ENCODE measurements around the gene ENPP6.

The ENPP6 gene

GRCh38 chr4:184066584-184067300 is 150.9 kb downstream of the ENPP6 start:
- no peak for DNase-seq (ENCODE audit: low read depth)

GRCh38 chr4:184064877-184065276 is 152.8 kb downstream of the ENPP6 start:
- H3K4me3 ChIP-seq (ENCODE audit: low read length) = no peak overlapping the region
- TF ChIP-seq CTCF (conservative IDR thresholded peaks at IDR 0.05; ENCODE audit: low read depth, low read length) = no peak
- no peak for DNase-seq (ENCODE audit: low read depth)

More at GRCh38 chr4:184066584-184067300, 150.9 kb downstream of the ENPP6 start:
- TF ChIP-seq CTCF (conservative IDR thresholded peaks at IDR 0.05; ENCODE audit: low read depth, low read length) = no peak
- H3K4me3 ChIP-seq (ENCODE audit: low read length) = no peak overlapping the region

- no peak for TF ChIP-seq CTCF (conservative IDR thresholded peaks at IDR 0.05; ENCODE audit: low read depth, low read length)
- H3K4me3 ChIP-seq (ENCODE audit: low read length) = no peak overlapping the region
- DNase-seq (ENCODE audit: low read depth) = no peak
Observed at GRCh38 chr4:184062769-184063168, 154.9 kb downstream of the ENPP6 start.

- DNase-seq (ENCODE audit: low read depth) = no peak
- no peak for TF ChIP-seq CTCF (conservative IDR thresholded peaks at IDR 0.05; ENCODE audit: low read depth, low read length)
- no peak overlapping the region for H3K4me3 ChIP-seq (ENCODE audit: low read length)
Observed at GRCh38 chr4:184061582-184061981, 156.1 kb downstream of the ENPP6 start.

- TF ChIP-seq CTCF (conservative IDR thresholded peaks at IDR 0.05; ENCODE audit: low read depth, low read length) = no peak
- no peak overlapping the region for H3K4me3 ChIP-seq (ENCODE audit: low read length)
- no peak for DNase-seq (ENCODE audit: low read depth)
Observed at GRCh38 chr4:184059099-184059498, 158.6 kb downstream of the ENPP6 start.

- no peak for TF ChIP-seq CTCF (conservative IDR thresholded peaks at IDR 0.05; ENCODE audit: low read depth, low read length)
- no peak overlapping the region for H3K4me3 ChIP-seq (ENCODE audit: low read length)
Observed at GRCh38 chr4:184058026-184058425, 159.6 kb downstream of the ENPP6 start.

GRCh38 chr4:184056877-184057276 is 160.8 kb downstream of the ENPP6 start:
- no peak for TF ChIP-seq CTCF (conservative IDR thresholded peaks at IDR 0.05; ENCODE audit: low read depth, low read length)
- H3K4me3 ChIP-seq (ENCODE audit: low read length) = no peak overlapping the region
- no peak for DNase-seq (ENCODE audit: low read depth)

More at GRCh38 chr4:184058026-184058425, 159.6 kb downstream of the ENPP6 start:
- no peak for DNase-seq (ENCODE audit: low read depth)

Data from retinal pigment epithelial cell (primary cell).